A549 (cell line): ENCODE data around the gene KCNK16. TPM values are rescaled to one million over a fixed set of nuclear protein-coding genes. Genes with fewer than 3 reads are reported as not detected.

Experiments used
- ATAC-seq, 2 experiments: fragments of 200-7000 bp in 1 of 2; fragments of >200 bp in 1 of 2; cut with Nextera tagmentation in 1 of 2; cut with Tn5 transposase in 1 of 2; 3 replicates each; pipeline versions ENCODE4 v1.8.0 to v1.9.1; 2018 to 2020; ENCODE audit warnings: mild to moderate bottlenecking in 1 of 2, moderate library complexity in 1 of 2
- CTCF ChIA-PET: fragments of 300-600 bp; sonication (Branson Sonifier 250); formaldehyde crosslinking; extraction: SDS; loops from one replicate; lab custom pipeline; 2021; ENCODE audit warnings: antibody characterized with exemption, inconsistent platforms; lab: Yijun Ruan, JAX
- POLR2A ChIA-PET: fragments of 350-600 bp; formaldehyde crosslinking; extraction: SDS; loops from one replicate; lab custom pipeline; 2021; ENCODE audit warnings: antibody characterized with exemption, inconsistent platforms; lab: Yijun Ruan, JAX
- DNase-seq, 2 experiments: peaks; one replicate each; pipeline versions ENCODE4 v3.0.0 to v3.0.0-alpha.2; 2011 to 2016; ENCODE audit warnings: low read depth in 1 of 2, low spot score in 1 of 2
- FAIRE-seq: peaks from 2 replicates; lab custom pipeline; 2011; peaks lifted over from hg19 to GRCh38; lab: Jason Lieb, UNC
- H3K27ac ChIP-seq, 2 experiments: fragments of >200 bp; sonication (Bioruptor Twin); formaldehyde crosslinking; 3 replicates each; pipeline ENCODE4 v1.5.1; 2016 to 2017
- H3K4me1 ChIP-seq: fragments of >200 bp; sonication (Bioruptor Twin); formaldehyde crosslinking; 3 replicates; pipeline ENCODE4 v1.6.1; 2016
- H3K4me2 ChIP-seq: fragments of >200 bp; sonication (Bioruptor Twin); formaldehyde crosslinking; 3 replicates; pipeline ENCODE4 v1.6.1; 2016
- H3K4me3 ChIP-seq: fragments of >200 bp; sonication (Bioruptor Twin); formaldehyde crosslinking; 3 replicates; pipeline ENCODE4 v1.5.1; 2016
- H3K9me3 ChIP-seq: fragments of >200 bp; sonication (Bioruptor Twin); formaldehyde crosslinking; 3 replicates; pipeline ENCODE4 v1.6.1; 2016
- ATOH8 ChIP-seq: fragments of 250-450 bp; sonication (Bioruptor Pico); IDR thresholded peaks from 2 replicates; pipeline ENCODE4 v1.5.0; 2020; ENCODE audit warnings: low read depth, mild to moderate bottlenecking, moderate library complexity
- CBX8 ChIP-seq: fragments of 200-600 bp; sonication (generic); IDR thresholded peaks from 2 replicates; pipeline ENCODE4 v1.6.1; 2016
- CEBPB ChIP-seq, 2 experiments: fragments of >200 bp in 1 of 2; sonication (Bioruptor Twin) in 1 of 2; formaldehyde crosslinking in 1 of 2; IDR thresholded peaks; 2 replicates each; pipeline ENCODE4 v1.6.1; 2012 to 2016
- CHD4 ChIP-seq: fragments of 200-600 bp; sonication (generic); IDR thresholded peaks from 2 replicates; pipeline ENCODE4 v1.6.1; 2016; ENCODE audit warnings: antibody characterized with exemption, mild to moderate bottlenecking, borderline replicate concordance
- CTCF ChIP-seq: fragments of >200 bp; sonication (Bioruptor Twin); formaldehyde crosslinking; IDR thresholded peaks from 3 replicates; pipeline ENCODE4 v1.5.1; 2016
- E2F6 ChIP-seq: IDR thresholded peaks from 2 replicates; pipeline ENCODE4 v1.6.1; 2012; ENCODE audit warnings: low read depth, borderline replicate concordance
- ELK1 ChIP-seq: fragments of 150-350 bp; IDR thresholded peaks from 2 replicates; pipeline ENCODE4 v1.6.1; 2014; ENCODE audit warnings: low read depth, mild to moderate bottlenecking, low read length
- ESRRA ChIP-seq: fragments of 150-350 bp; IDR thresholded peaks from 2 replicates; pipeline ENCODE4 v1.6.1; 2014; ENCODE audit warnings: mild to moderate bottlenecking, low read length, borderline replicate concordance
- FOSL2 ChIP-seq, 2 experiments: fragments of 450-650 bp in 1 of 2; fragments of >200 bp in 1 of 2; sonication (Bioruptor Twin) in 1 of 2; formaldehyde crosslinking; IDR thresholded peaks; 2 replicates each; pipeline versions ENCODE4 v1.5.0 to v1.6.1; 2016 to 2020; ENCODE audit warnings: mild to moderate bottlenecking in 1 of 2, moderate library complexity in 1 of 2
- GATA3 ChIP-seq: IDR thresholded peaks from 2 replicates; pipeline ENCODE4 v1.6.1; 2012; ENCODE audit warnings: borderline replicate concordance
- HES2 ChIP-seq: fragments of >200 bp; sonication (Bioruptor Twin); formaldehyde crosslinking; IDR thresholded peaks from 2 replicates; pipeline ENCODE4 v1.6.1; 2016
- HEYL ChIP-seq: fragments of 250-450 bp; sonication (Bioruptor Pico); IDR thresholded peaks from 2 replicates; pipeline ENCODE4 v1.8.0; 2021; ENCODE audit warnings: mild to moderate bottlenecking, moderate library complexity
- HMGXB4 ChIP-seq: fragments of 250-450 bp; sonication (Bioruptor Pico); IDR thresholded peaks from 2 replicates; pipeline ENCODE4 v1.5.0; 2021; ENCODE audit warnings: mild to moderate bottlenecking, moderate library complexity, borderline replicate concordance
- HOXA7 ChIP-seq: fragments of 250-450 bp; sonication (Bioruptor Pico); IDR thresholded peaks from 2 replicates; pipeline ENCODE4 v1.5.0; 2020; ENCODE audit warnings: mild to moderate bottlenecking, moderate library complexity
- HOXB13 ChIP-seq: fragments of 250-450 bp; sonication (Bioruptor Pico); IDR thresholded peaks from 2 replicates; pipeline ENCODE4 v1.5.0; 2020; ENCODE audit warnings: low read depth, mild to moderate bottlenecking, moderate library complexity
- HOXB5 ChIP-seq: fragments of 250-450 bp; sonication (Bioruptor Pico); IDR thresholded peaks from 2 replicates; pipeline ENCODE4 v1.5.0; 2020; ENCODE audit warnings: mild to moderate bottlenecking, moderate library complexity
- JUN ChIP-seq, 2 experiments: fragments of >200 bp; sonication (Bioruptor Twin); formaldehyde crosslinking; IDR thresholded peaks; 2 replicates in 1 of 2; 3 replicates in 1 of 2; pipeline ENCODE4 v1.6.1; 2016 to 2017
- JUNB ChIP-seq: fragments of >200 bp; sonication (Bioruptor Twin); formaldehyde crosslinking; IDR thresholded peaks from 2 replicates; pipeline ENCODE4 v1.6.1; 2016
- KDM1A ChIP-seq: fragments of 200-600 bp; sonication (generic); IDR thresholded peaks from 2 replicates; pipeline ENCODE4 v1.6.1; 2016; ENCODE audit warnings: low read depth, mild to moderate bottlenecking
- KDM5A ChIP-seq: fragments of 200-600 bp; sonication (generic); IDR thresholded peaks from 2 replicates; pipeline ENCODE4 v1.6.1; 2016; ENCODE audit warnings: antibody characterized with exemption, mild to moderate bottlenecking
- MYC ChIP-seq: IDR thresholded peaks from 2 replicates; pipeline ENCODE4 v1.6.1; 2012; ENCODE audit warnings: mild to moderate bottlenecking, inconsistent platforms, low read length, improper control_type of control experiment, borderline replicate concordance
- NR3C1 ChIP-seq: fragments of >200 bp; sonication (Bioruptor Twin); formaldehyde crosslinking; IDR thresholded peaks from 3 replicates; pipeline ENCODE4 v1.6.1; 2017
- PHF8 ChIP-seq: fragments of 200-600 bp; sonication (generic); IDR thresholded peaks from 2 replicates; pipeline ENCODE4 v1.6.1; 2016; ENCODE audit warnings: low read depth, mild to moderate bottlenecking, antibody characterized with exemption, moderate library complexity, borderline replicate concordance
- POLR2AphosphoS2 ChIP-seq: conservative IDR thresholded peaks from 2 replicates; pipeline ENCODE4 v1.6.1; 2012; ENCODE audit warnings: low read length, improper control_type of control experiment, inconsistent platforms
- RAD21 ChIP-seq, 2 experiments: fragments of >200 bp in 1 of 2; sonication (Bioruptor Twin) in 1 of 2; formaldehyde crosslinking in 1 of 2; IDR thresholded peaks in 1 of 2; conservative IDR thresholded peaks in 1 of 2; 2 replicates in 1 of 2; 3 replicates in 1 of 2; pipeline ENCODE4 v1.6.1; 2012 to 2018; ENCODE audit warnings: inconsistent platforms in 1 of 2
- TP53 ChIP-seq: fragments of 250-450 bp; sonication (Bioruptor Pico); IDR thresholded peaks from 2 replicates; pipeline ENCODE4 v1.5.0; 2021; ENCODE audit warnings: mild to moderate bottlenecking, moderate library complexity
- ZC3H11A ChIP-seq: fragments of 450-650 bp; IDR thresholded peaks from 2 replicates; pipeline ENCODE4 v1.6.1; 2014; ENCODE audit warnings: antibody characterized with exemption, mild to moderate bottlenecking
- ZFP36 ChIP-seq: fragments of 450-650 bp; IDR thresholded peaks from 2 replicates; pipeline ENCODE4 v1.6.1; 2014; ENCODE audit warnings: borderline replicate concordance; ENCODE audit not compliant: partially characterized antibody
- ZNF302 ChIP-seq: fragments of 250-450 bp; sonication (Bioruptor Pico); IDR thresholded peaks from 2 replicates; pipeline ENCODE4 v1.9.0; 2021; ENCODE audit warnings: inconsistent platforms, mild to moderate bottlenecking, moderate library complexity
- ZSCAN20 ChIP-seq: fragments of 250-450 bp; sonication (Bioruptor Pico); IDR thresholded peaks from 2 replicates; pipeline ENCODE4 v1.8.0; 2022; ENCODE audit warnings: mild to moderate bottlenecking, moderate library complexity
- WGBS: methylation state at CpG from one replicate; pipeline ENCODE4 v1.1.6; 2017; ENCODE audit errors: missing lambda C conversion rate; 5-methylcytosine and 5-hydroxymethylcytosine counted together
- polyA plus RNA-seq, 4 experiments: library from polyadenylated mRNA; depleted of rRNA in 3 of 4; stranded (reverse); fragments of >200 nt; fragmentation: RNase III in 1 of 4; extraction: RNeasy Plus Mini Kit Qiagen cat#74134 plus additional on column Dnase treatment in 1 of 4; gene quantifications; 2 replicates in 3 of 4; 3 replicates in 1 of 4; pipeline ENCODE4 v1.2.3, GENCODE V29; 2011 to 2017

KCNK16 gene
- polyA plus RNA-seq, 2 of the 4 experiments (the other 2 are of a cell fraction) = not detected

GRCh38 chr6:39369987-39370386 is 47.5 kb upstream of the KCNK16 start (continued):
- TF ChIP-seq CBX8 = no peak
- TF ChIP-seq HOXA7 (CRISPR knock-in tag) = no peak
- TF ChIP-seq CTCF = no peak
- TF ChIP-seq GATA3 = no peak
- no peak for TF ChIP-seq MYC
- no peak for TF ChIP-seq HEYL

- Histone ChIP-seq H3K4me1 (no peaks in the 10 kb centered on the region), H3K4me3 (no peak overlapping the region)
- CTCF ChIA-PET = interaction anchor here (0.6 to 1.4 kb wide), 3 partner anchors 9 to 665 kb away, joined by 3 read pairs; no protein-coding TSS in a partner anchor
- FAIRE-seq (no peak), DNase-seq (no peak)
- WGBS = 62% methylated on average over 3 of the region's 3 CpGs
- TF ChIP-seq ZFP36 (no peak), HOXB13 (CRISPR knock-in tag) (no peak), HES2 (no peak), HEYL (no peak), PHF8 (no peak), JUNB (no peak), JUN (IDR thresholded peaks at IDR 0.05) (no peak), ATOH8 (no peak), ZNF302 (CRISPR knock-in tag) (no peak), ZC3H11A (no peak), HOXB5 (CRISPR knock-in tag) (no peak), ESRRA (no peak), TP53 (no peak), RAD21 (conservative IDR thresholded peaks at IDR 0.05 in 1 of 2, IDR thresholded peaks at IDR 0.05 in 1 of 2) (no peak), ZSCAN20 (no peak), CHD4 (no peak), CEBPB (IDR thresholded peaks at IDR 0.05) (no peak), POLR2AphosphoS2 (no peak)
- TF ChIP-seq, all 56 proteins: peak for 0
- no peak for ATAC-seq
- Histone ChIP-seq H3K4me2 (no peak overlapping the region), H3K9me3 (no peaks in the 10 kb centered on the region), H3K27ac (no peak overlapping the region)
- POLR2A ChIA-PET = no interaction called here
These were observed 45.2 kb upstream of the KCNK16 start for GRCh38 chr6:39367700-39368099.

GRCh38 chr6:39366931-39367618 is 44.6 kb upstream of the KCNK16 start:
- ChIA-PET POLR2A (no interaction called here), CTCF (interaction anchor here (0.6 to 1.4 kb wide), 3 partner anchors 10 to 665 kb away, joined by 3 read pairs; no protein-coding TSS in a partner anchor)
- H3K4me1 ChIP-seq = no peaks in the 10 kb centered on the region
- ATAC-seq (no peak), FAIRE-seq (no peak), DNase-seq (no peak)
- no peak overlapping the region for H3K4me3 ChIP-seq
- no peaks in the 10 kb centered on the region for H3K9me3 ChIP-seq
- no peak overlapping the region for H3K27ac ChIP-seq
- 62% methylated on average over 8 of the region's 9 CpGs for WGBS
- H3K4me2 ChIP-seq = no peak overlapping the region
- no peak for TF ChIP-seq KDM1A
- TF ChIP-seq ELK1 = no peak
- no peak for TF ChIP-seq FOSL2 (IDR thresholded peaks at IDR 0.05)
- TF ChIP-seq FOSL2 (CRISPR knock-in tag; IDR thresholded peaks at IDR 0.05) = no peak
- no peak for TF ChIP-seq KDM5A
- TF ChIP-seq NR3C1 = no peak
- no peak for TF ChIP-seq CBX8
- no peak for TF ChIP-seq HMGXB4 (CRISPR knock-in tag)
- no peak for TF ChIP-seq E2F6
- no peak for TF ChIP-seq HOXB13 (CRISPR knock-in tag)
